H1 (cell line): ENCODE data around the gene CGRRF1. TPM values are rescaled to one million over a fixed set of nuclear protein-coding genes. Genes with fewer than 3 reads are reported as not detected.

Experiments
- CTBP2 ChIP-seq: IDR thresholded peaks from 2 replicates; pipeline ENCODE4 v1.7.0; 2011; ENCODE audit warnings: borderline replicate concordance, mild to moderate bottlenecking, moderate library complexity, mixed read lengths, low read length; ENCODE audit not compliant: insufficient read depth, insufficient read length
- EP300 ChIP-seq, 2 experiments: IDR thresholded peaks; 1 replicate in 1 of 2; 2 replicates in 1 of 2; pipeline ENCODE4 v1.6.1; 2011 to 2012; ENCODE audit warnings: low read depth in 2 of 2, low read length in 2 of 2, mild to moderate bottlenecking in 2 of 2, borderline replicate concordance in 1 of 2, inconsistent platforms in 1 of 2, moderate library complexity in 1 of 2
- GTF2F1 ChIP-seq: IDR thresholded peaks from 2 replicates; pipeline ENCODE4 v1.6.1; 2012; ENCODE audit warnings: low read depth, low read length, improper control_type of control experiment, borderline replicate concordance
- RAD21 ChIP-seq, 2 experiments: IDR thresholded peaks in 1 of 2; conservative IDR thresholded peaks in 1 of 2; 2 replicates each; pipeline ENCODE4 v1.6.1; 2011; ENCODE audit warnings: low read depth in 2 of 2, low read length in 2 of 2, improper control_type of control experiment in 1 of 2, inconsistent platforms in 1 of 2, mild to moderate bottlenecking in 1 of 2, moderate library complexity in 1 of 2
- RFX5 ChIP-seq: IDR thresholded peaks from 2 replicates; pipeline ENCODE4 v1.6.1; 2011; ENCODE audit warnings: low read depth, low read length, improper control_type of control experiment, borderline replicate concordance
- SIN3A ChIP-seq, 2 experiments: IDR thresholded peaks in 1 of 2; conservative IDR thresholded peaks in 1 of 2; 2 replicates each; pipeline ENCODE4 v1.6.1; 2011 to 2012; ENCODE audit warnings: low read length in 2 of 2, improper control_type of control experiment in 1 of 2, low read depth in 1 of 2, mild to moderate bottlenecking in 1 of 2
- SIX5 ChIP-seq: IDR thresholded peaks from 2 replicates; pipeline ENCODE4 v1.6.1; 2011; ENCODE audit warnings: mild to moderate bottlenecking, low read depth, low read length
- SUZ12 ChIP-seq: fragments of 200-600 bp; sonication (generic); IDR thresholded peaks from 2 replicates; pipeline ENCODE4 v1.6.1; 2012; ENCODE audit warnings: mild to moderate bottlenecking, inconsistent platforms, low read length, moderate library complexity, mixed read lengths
- polyA plus RNA-seq, 7 experiments: library from polyadenylated mRNA; depleted of rRNA in 3 of 7; stranded (reverse) in 5 of 7; unstranded in 2 of 7; fragments of >200 nt in 5 of 7; fragments of 200-250 nt in 2 of 7; gene quantifications; 1 replicate in 5 of 7; 2 replicates in 1 of 7; 4 replicates in 1 of 7; pipeline versions ENCODE4 v1.2.1 to v1.2.3, GENCODE V29; 2011 to 2013; ENCODE audit warnings: missing spikeins in 2 of 7, mixed read lengths in 2 of 7
- total RNA-seq: library from RNA; stranded (reverse); fragmentation: NEBNext Ultra II Directional; extraction: Animal tissue kit (Norgen Biotek cat#: 25700); gene quantifications from 2 replicates; pipeline ENCODE4 v1.2.1, GENCODE V29; 2021
- TF ChIP-seq, protein P1 (sequence below): IDR thresholded peaks from 2 replicates; pipeline ENCODE4 v1.6.1; 2012; ENCODE audit warnings: inconsistent platforms

The CGRRF1 gene
- total and polyA plus RNA-seq, 2 of the 8 experiments (the other 6 are each of a cell fraction or from before 2014, with no cell fraction given) = 7.4 to 20.2 TPM

DNA sequence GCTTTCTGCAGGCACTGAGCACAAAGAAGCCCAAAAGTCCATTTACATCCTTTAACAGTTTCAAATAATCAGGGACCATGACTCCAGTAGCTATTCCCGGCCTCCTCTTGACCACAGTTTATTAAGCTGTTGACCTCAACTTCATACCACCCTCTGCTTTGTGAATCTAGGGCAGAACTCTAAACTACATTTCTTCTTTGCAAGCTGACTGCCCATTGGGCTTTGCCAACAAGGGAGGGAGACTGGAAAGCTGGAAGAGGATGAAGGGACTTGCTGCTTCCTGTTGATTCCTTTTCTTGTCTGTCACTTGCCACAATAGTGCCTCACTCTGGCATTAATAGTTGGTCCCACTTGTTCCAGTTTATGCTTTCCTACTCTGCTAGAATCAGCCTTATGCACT, 2.7 kb downstream of the CGRRF1 start (continued):
- no peak for TF ChIP-seq GTF2F1
- TF ChIP-seq EP300 (IDR thresholded peaks at IDR 0.05; ENCODE audit: borderline replicate concordance in 1 of 2, low read depth in 2 of 2, low read length in 2 of 2) = no peak
- no peak for TF ChIP-seq SIN3A (conservative IDR thresholded peaks at IDR 0.05 in 1 of 2, IDR thresholded peaks at IDR 0.05 in 1 of 2; ENCODE audit: low read depth in 1 of 2, low read length in 2 of 2)
- TF ChIP-seq, protein P1, sequence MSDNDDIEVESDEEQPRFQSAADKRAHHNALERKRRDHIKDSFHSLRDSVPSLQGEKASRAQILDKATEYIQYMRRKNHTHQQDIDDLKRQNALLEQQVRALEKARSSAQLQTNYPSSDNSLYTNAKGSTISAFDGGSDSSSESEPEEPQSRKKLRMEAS = no peak
- no peak for TF ChIP-seq RFX5
- no peak for TF ChIP-seq RAD21 (IDR thresholded peaks at IDR 0.05 in 1 of 2, conservative IDR thresholded peaks at IDR 0.05 in 1 of 2; ENCODE audit: low read depth in 2 of 2, low read length in 2 of 2)
- no peak for TF ChIP-seq CTBP2
- no peak for TF ChIP-seq SIX5
- TF ChIP-seq SUZ12 = no peak
- TF ChIP-seq, all 59 proteins: peak for 0
